Keratinocyte (primary cell): Measurements from ENCODE around the gene GALNT2.

Experiments
- EZH2 ChIP-seq: IDR thresholded peaks from one replicate; pipeline ENCODE4 v1.6.1; 2012; ENCODE audit warnings: inconsistent platforms, mild to moderate bottlenecking, low read length, moderate library complexity
- TF ChIP-seq, protein P1 (sequence below), 3 experiments: IDR thresholded peaks in 1 of 3; conservative IDR thresholded peaks in 1 of 3; optimal IDR thresholded peaks in 1 of 3; 2 replicates in 2 of 3; 3 replicates in 1 of 3; pipeline versions ENCODE3 to v1.5.1; 2011; ENCODE audit warnings: low read length in 3 of 3, mild to moderate bottlenecking in 3 of 3, moderate library complexity in 2 of 3, control low read depth in 1 of 3, inconsistent platforms in 1 of 3; ENCODE audit not compliant: insufficient read depth in 2 of 3; ENCODE audit errors: extremely low read depth in 1 of 3

DNA sequence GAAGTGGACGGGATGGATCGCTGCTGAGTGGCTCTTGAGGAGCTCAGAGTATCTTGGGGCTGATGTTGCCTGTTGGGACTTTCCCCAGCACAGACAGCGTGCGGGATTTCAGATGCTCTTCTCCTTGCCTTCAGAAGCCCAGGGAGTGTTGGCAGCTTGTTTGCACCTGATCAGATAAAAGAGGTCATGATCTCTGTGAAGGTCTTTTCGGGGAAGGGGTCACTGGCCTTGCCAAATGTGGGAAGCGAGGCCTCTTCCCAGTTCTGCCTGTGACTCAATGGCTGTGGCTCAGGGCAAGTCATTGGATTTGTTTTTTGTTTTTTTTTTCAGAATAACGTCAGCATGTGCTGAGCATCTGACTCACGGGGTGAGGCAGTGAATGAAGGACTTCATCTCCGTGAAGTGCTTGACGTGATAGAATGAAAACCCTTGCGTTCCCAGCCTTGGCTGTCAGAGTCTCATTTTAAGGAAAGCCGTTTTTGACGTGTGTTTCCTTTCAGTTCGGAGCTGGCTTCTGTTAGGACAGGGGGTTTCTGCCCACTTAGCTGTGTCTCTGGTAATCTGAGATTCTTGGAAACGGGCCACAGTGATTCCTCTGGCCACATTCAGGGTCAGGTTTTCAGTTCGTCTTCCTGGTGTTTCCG is 46.7 kb downstream of the GALNT2 start:
- TF ChIP-seq, protein P1, sequence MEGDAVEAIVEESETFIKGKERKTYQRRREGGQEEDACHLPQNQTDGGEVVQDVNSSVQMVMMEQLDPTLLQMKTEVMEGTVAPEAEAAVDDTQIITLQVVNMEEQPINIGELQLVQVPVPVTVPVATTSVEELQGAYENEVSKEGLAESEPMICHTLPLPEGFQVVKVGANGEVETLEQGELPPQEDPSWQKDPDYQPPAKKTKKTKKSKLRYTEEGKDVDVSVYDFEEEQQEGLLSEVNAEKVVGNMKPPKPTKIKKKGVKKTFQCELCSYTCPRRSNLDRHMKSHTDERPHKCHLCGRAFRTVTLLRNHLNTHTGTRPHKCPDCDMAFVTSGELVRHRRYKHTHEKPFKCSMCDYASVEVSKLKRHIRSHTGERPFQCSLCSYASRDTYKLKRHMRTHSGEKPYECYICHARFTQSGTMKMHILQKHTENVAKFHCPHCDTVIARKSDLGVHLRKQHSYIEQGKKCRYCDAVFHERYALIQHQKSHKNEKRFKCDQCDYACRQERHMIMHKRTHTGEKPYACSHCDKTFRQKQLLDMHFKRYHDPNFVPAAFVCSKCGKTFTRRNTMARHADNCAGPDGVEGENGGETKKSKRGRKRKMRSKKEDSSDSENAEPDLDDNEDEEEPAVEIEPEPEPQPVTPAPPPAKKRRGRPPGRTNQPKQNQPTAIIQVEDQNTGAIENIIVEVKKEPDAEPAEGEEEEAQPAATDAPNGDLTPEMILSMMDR (optimal IDR thresholded peaks at IDR 0.05 in 1 of 3, IDR thresholded peaks at IDR 0.05 in 1 of 3, conservative IDR thresholded peaks at IDR 0.05 in 1 of 3; ENCODE audit: extremely low read depth in 1 of 3, insufficient read depth in 2 of 3, low read length in 3 of 3) = no peak
- TF ChIP-seq EZH2 = no peak
